ENCODE measurements around the gene CPE. TPM values are rescaled to one million over a fixed set of nuclear protein-coding genes. Genes with fewer than 3 reads are reported as not detected.

The CPE gene
- polyA plus RNA-seq, 1 of the 3 experiments (the other 2 are of a cell fraction) = 18.2 TPM

GRCh38 chr4:165426331-165426730, 47.5 kb downstream of the CPE start (continued):
- no peak for TF ChIP-seq TCF12 (IDR thresholded peaks at IDR 0.05)
- TF ChIP-seq FOSL2 (IDR thresholded peaks at IDR 0.05; ENCODE audit: borderline replicate concordance, low read depth) = no peak
- no peak for TF ChIP-seq EZH2phosphoT487 (IDR thresholded peaks at IDR 0.05; ENCODE audit: borderline replicate concordance, low read depth)
- TF ChIP-seq MEF2A (IDR thresholded peaks at IDR 0.05; ENCODE audit: borderline replicate concordance, low read depth) = no peak
- no peak for TF ChIP-seq RCOR1 (IDR thresholded peaks at IDR 0.05; ENCODE audit: low read length)
- TF ChIP-seq REST (IDR thresholded peaks at IDR 0.05; ENCODE audit: low read depth, low read length) = no peak
- no peak for TF ChIP-seq EP300 (IDR thresholded peaks at IDR 0.05; ENCODE audit: borderline replicate concordance in 1 of 2, low read depth in 1 of 2, low read length in 1 of 2)

GRCh38 chr4:165426823-165427222, 48.0 kb downstream of the CPE start:
- no peak overlapping the region for H3K4me2 ChIP-seq
- WGBS (ENCODE audit: low lambda C conversion rate) = 30% methylated on average over 3 of the region's 3 CpGs
- TF ChIP-seq REST (IDR thresholded peaks at IDR 0.05; ENCODE audit: low read depth, low read length) = no peak
- TF ChIP-seq SIN3A (IDR thresholded peaks at IDR 0.05; ENCODE audit: borderline replicate concordance, low read depth, low read length) = no peak
- no peak for TF ChIP-seq ZBTB33 (IDR thresholded peaks at IDR 0.05; ENCODE audit: borderline replicate concordance, low read depth)
- no peak for TF ChIP-seq TEAD4 (IDR thresholded peaks at IDR 0.05; ENCODE audit: borderline replicate concordance, insufficient read depth)
- no peak for TF ChIP-seq USF2 (IDR thresholded peaks at IDR 0.05; ENCODE audit: borderline replicate concordance, low read depth, low read length)
- TF ChIP-seq CTCF (IDR thresholded peaks at IDR 0.05) = no peak
- no peak for TF ChIP-seq GATA2 (CRISPR knock-in tag; IDR thresholded peaks at IDR 0.05)
- no peak for TF ChIP-seq RCOR1 (IDR thresholded peaks at IDR 0.05; ENCODE audit: low read length)
- no peak for TF ChIP-seq FOSL2 (IDR thresholded peaks at IDR 0.05; ENCODE audit: borderline replicate concordance, low read depth)
- TF ChIP-seq MAX (IDR thresholded peaks at IDR 0.05; ENCODE audit: low read depth) = no peak
- no peak for TF ChIP-seq NRF1 (IDR thresholded peaks at IDR 0.05; ENCODE audit: low read depth, low read length)
- no peak for TF ChIP-seq USF1 (IDR thresholded peaks at IDR 0.05; ENCODE audit: borderline replicate concordance, low read depth)
- no peak for TF ChIP-seq ELF1 (IDR thresholded peaks at IDR 0.05)

More at GRCh38 chr4:165426823-165427222, 48.0 kb downstream of the CPE start:
- Histone ChIP-seq H3K36me3 (replicated peaks in 1 of 2; ENCODE audit: control insufficient read depth in 1 of 2, insufficient read depth in 2 of 2, low read length in 1 of 2) (no peaks in the 10 kb centered on the region), H3K4me1 (ENCODE audit: control insufficient read depth in 1 of 2, insufficient read depth in 2 of 2, low read depth in 1 of 2, low read length in 1 of 2) (no peaks in the 10 kb centered on the region; a peak in 1 of 4 replicates), H2AFZ (ENCODE audit: low read depth) (no peak overlapping the region), H3K27ac (ENCODE audit: low read depth in 2 of 2, low read length in 1 of 2) (no peak overlapping the region), H3K79me2 (ENCODE audit: insufficient read depth) (no peaks in the 10 kb centered on the region), H3K9ac (no peak overlapping the region), H4K20me1 (ENCODE audit: insufficient read depth) (no peaks in the 10 kb centered on the region), H3K9me3 (no peaks in the 10 kb centered on the region), H3F3A (replicated peaks; ENCODE audit: insufficient read depth) (no peaks in the 10 kb centered on the region), H3K4me3 (ENCODE audit: low read depth in 2 of 2, low read length in 1 of 2) (no peak overlapping the region), H3K9me2 (no peaks in the 10 kb centered on the region), H3K27me3 (ENCODE audit: insufficient read depth) (no peaks in the 10 kb centered on the region)
- ChIA-PET POLR2A (no interaction called here), CTCF (interaction anchor here (1.1 to 1.7 kb wide), 4 partner anchors 10 to 296 kb away, joined by 3 to 5 read pairs (median 4); no protein-coding TSS in a partner anchor)
- DNase-seq = no peak
